ENCODE data around the gene UBQLNL.

DNA sequence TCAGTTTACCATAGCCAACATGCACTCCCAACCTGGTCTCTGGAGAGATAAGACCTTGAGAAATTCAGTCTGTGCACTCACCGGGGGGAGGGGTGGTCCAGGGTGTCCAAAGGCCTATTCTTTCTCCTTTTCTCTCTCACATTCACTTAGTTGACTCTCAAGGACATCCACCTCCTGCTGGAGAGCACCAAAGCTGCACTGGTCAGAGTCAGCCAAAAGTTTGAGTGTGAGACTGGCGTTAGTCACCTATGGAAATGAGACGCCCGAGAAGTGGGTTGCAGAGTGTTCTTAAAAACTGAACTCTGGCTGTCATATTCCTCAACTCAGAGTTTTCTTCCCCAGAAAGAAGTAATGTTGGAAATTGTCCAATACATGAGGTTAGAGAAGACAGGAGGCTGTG lies 5.0 kb upstream of the UBQLNL start:
- TF ChIP-seq, protein P1, sequence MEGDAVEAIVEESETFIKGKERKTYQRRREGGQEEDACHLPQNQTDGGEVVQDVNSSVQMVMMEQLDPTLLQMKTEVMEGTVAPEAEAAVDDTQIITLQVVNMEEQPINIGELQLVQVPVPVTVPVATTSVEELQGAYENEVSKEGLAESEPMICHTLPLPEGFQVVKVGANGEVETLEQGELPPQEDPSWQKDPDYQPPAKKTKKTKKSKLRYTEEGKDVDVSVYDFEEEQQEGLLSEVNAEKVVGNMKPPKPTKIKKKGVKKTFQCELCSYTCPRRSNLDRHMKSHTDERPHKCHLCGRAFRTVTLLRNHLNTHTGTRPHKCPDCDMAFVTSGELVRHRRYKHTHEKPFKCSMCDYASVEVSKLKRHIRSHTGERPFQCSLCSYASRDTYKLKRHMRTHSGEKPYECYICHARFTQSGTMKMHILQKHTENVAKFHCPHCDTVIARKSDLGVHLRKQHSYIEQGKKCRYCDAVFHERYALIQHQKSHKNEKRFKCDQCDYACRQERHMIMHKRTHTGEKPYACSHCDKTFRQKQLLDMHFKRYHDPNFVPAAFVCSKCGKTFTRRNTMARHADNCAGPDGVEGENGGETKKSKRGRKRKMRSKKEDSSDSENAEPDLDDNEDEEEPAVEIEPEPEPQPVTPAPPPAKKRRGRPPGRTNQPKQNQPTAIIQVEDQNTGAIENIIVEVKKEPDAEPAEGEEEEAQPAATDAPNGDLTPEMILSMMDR (IDR thresholded peaks at IDR 0.05; ENCODE audit: insufficient read depth, low read length), result no peak
- TF ChIP-seq, protein P2, sequence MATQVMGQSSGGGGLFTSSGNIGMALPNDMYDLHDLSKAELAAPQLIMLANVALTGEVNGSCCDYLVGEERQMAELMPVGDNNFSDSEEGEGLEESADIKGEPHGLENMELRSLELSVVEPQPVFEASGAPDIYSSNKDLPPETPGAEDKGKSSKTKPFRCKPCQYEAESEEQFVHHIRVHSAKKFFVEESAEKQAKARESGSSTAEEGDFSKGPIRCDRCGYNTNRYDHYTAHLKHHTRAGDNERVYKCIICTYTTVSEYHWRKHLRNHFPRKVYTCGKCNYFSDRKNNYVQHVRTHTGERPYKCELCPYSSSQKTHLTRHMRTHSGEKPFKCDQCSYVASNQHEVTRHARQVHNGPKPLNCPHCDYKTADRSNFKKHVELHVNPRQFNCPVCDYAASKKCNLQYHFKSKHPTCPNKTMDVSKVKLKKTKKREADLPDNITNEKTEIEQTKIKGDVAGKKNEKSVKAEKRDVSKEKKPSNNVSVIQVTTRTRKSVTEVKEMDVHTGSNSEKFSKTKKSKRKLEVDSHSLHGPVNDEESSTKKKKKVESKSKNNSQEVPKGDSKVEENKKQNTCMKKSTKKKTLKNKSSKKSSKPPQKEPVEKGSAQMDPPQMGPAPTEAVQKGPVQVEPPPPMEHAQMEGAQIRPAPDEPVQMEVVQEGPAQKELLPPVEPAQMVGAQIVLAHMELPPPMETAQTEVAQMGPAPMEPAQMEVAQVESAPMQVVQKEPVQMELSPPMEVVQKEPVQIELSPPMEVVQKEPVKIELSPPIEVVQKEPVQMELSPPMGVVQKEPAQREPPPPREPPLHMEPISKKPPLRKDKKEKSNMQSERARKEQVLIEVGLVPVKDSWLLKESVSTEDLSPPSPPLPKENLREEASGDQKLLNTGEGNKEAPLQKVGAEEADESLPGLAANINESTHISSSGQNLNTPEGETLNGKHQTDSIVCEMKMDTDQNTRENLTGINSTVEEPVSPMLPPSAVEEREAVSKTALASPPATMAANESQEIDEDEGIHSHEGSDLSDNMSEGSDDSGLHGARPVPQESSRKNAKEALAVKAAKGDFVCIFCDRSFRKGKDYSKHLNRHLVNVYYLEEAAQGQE (IDR thresholded peaks at IDR 0.05; ENCODE audit: insufficient replicate concordance, low read depth), result no peak
- TF ChIP-seq POLR2AphosphoS5 (IDR thresholded peaks at IDR 0.05; ENCODE audit: low read depth), result no peak

All from HL-60 (cell line).